ENCODE measurements around the gene CSRP2. TPM values are rescaled to one million over a fixed set of nuclear protein-coding genes. Genes with fewer than 3 reads are reported as not detected.
A peak's percentile ranks its signal among the peaks of the same experiment; 100 is the strongest.

Gene CSRP2
- total RNA-seq = 19.5 and 25.5 TPM in 2 replicates

GRCh38 chr12:76878899-76879709 lies at the start of gene CSRP2:
TSS of gene CSRP2 (minus strand) at chr12:76879019. CDS start at chr12:76866260, 12,759 bp downstream.
- no peaks in the 10 kb centered on the region for H3K27me3 ChIP-seq (ENCODE audit: control insufficient read depth, insufficient read depth, low read length)
- TF ChIP-seq CTCF (IDR thresholded peaks at IDR 0.05; ENCODE audit: insufficient read depth, low read length, severe bottlenecking) = no peak
- no peaks in the 10 kb centered on the region for H3K36me3 ChIP-seq (ENCODE audit: control insufficient read depth, insufficient read depth, low read length)
- DNase-seq (ENCODE audit: low read depth) (peak; percentile 72), FAIRE-seq (no peak)
- H3K4me3 ChIP-seq (ENCODE audit: low read depth, low read length) = peak within 1 kb of the TSS; percentile 60

GRCh38 chr12:76927170-76927784 lies 48.5 kb upstream of the CSRP2 start:
- DNase-seq (ENCODE audit: low read depth) (peak; percentile 49), FAIRE-seq (no peak)
- Histone ChIP-seq H3K36me3 (ENCODE audit: control insufficient read depth, insufficient read depth, low read length) (no peaks in the 10 kb centered on the region), H3K27me3 (ENCODE audit: control insufficient read depth, insufficient read depth, low read length) (peaks cover 2% of the 10 kb centered on the region), H3K4me3 (ENCODE audit: low read depth, low read length) (no peak overlapping the region)
- peak; percentile 61 for TF ChIP-seq CTCF (IDR thresholded peaks at IDR 0.05; ENCODE audit: insufficient read depth, low read length, severe bottlenecking)

GRCh38 chr12:76925135-76925534 lies 46.3 kb upstream of the CSRP2 start:
- DNase-seq (ENCODE audit: low read depth) (no peak), FAIRE-seq (no peak)
- TF ChIP-seq CTCF (IDR thresholded peaks at IDR 0.05; ENCODE audit: insufficient read depth, low read length, severe bottlenecking) = no peak
- no peaks in the 10 kb centered on the region for H3K36me3 ChIP-seq (ENCODE audit: control insufficient read depth, insufficient read depth, low read length)
- H3K27me3 ChIP-seq (ENCODE audit: control insufficient read depth, insufficient read depth, low read length) = peaks cover 3% of the 10 kb centered on the region
- no peak overlapping the region for H3K4me3 ChIP-seq (ENCODE audit: low read depth, low read length)

GRCh38 chr12:76922866-76923265 lies 44.0 kb upstream of the CSRP2 start:
- FAIRE-seq = peak; percentile 23
- no peaks in the 10 kb centered on the region for H3K36me3 ChIP-seq (ENCODE audit: control insufficient read depth, insufficient read depth, low read length)
- TF ChIP-seq CTCF (IDR thresholded peaks at IDR 0.05; ENCODE audit: insufficient read depth, low read length, severe bottlenecking) = no peak
- DNase-seq (ENCODE audit: low read depth) = no peak
- no peak overlapping the region for H3K4me3 ChIP-seq (ENCODE audit: low read depth, low read length)
- H3K27me3 ChIP-seq (ENCODE audit: control insufficient read depth, insufficient read depth, low read length) = peaks cover 3% of the 10 kb centered on the region

- peak; percentile 7 for FAIRE-seq
These were observed 43.3 kb upstream of the CSRP2 start for GRCh38 chr12:76921891-76922664.

More at GRCh38 chr12:76921891-76922664, 43.3 kb upstream of the CSRP2 start:
- no peak for TF ChIP-seq CTCF (IDR thresholded peaks at IDR 0.05; ENCODE audit: insufficient read depth, low read length, severe bottlenecking)
- no peak for DNase-seq (ENCODE audit: low read depth)
- H3K36me3 ChIP-seq (ENCODE audit: control insufficient read depth, insufficient read depth, low read length) = no peaks in the 10 kb centered on the region
- H3K4me3 ChIP-seq (ENCODE audit: low read depth, low read length) = no peak overlapping the region
- peaks cover 3% of the 10 kb centered on the region for H3K27me3 ChIP-seq (ENCODE audit: control insufficient read depth, insufficient read depth, low read length)

Measured in bronchial epithelial cell (primary cell).